CD4-positive, alpha-beta T cell (primary cell): Measurements from ENCODE around the gene CNKSR3. TPM values are rescaled to one million over a fixed set of nuclear protein-coding genes. Genes with fewer than 3 reads are reported as not detected.

Experiments used
- ATAC-seq: fragments of 200-7000 bp; cut with Tn5 transposase; one replicate; pipeline ENCODE4 v1.10.0; 2022; ENCODE audit warnings: mild to moderate bottlenecking; ENCODE audit not compliant: poor library complexity
- CTCF ChIA-PET: fragments of 350-600 bp; sonication (Branson Sonifier 250); formaldehyde crosslinking; loops from one replicate; lab custom pipeline; 2021; ENCODE audit warnings: antibody characterized with exemption, inconsistent platforms; lab: Charles Lee
- POLR2A ChIA-PET: fragments of 350-600 bp; sonication (Branson Sonifier 250); formaldehyde crosslinking; loops from one replicate; lab custom pipeline; 2021; ENCODE audit warnings: antibody characterized with exemption, inconsistent platforms; lab: Charles Lee
- DNase-seq, 14 experiments: peaks; one replicate each; pipeline ENCODE4 v3.0.0-alpha.2; 2013 to 2020; ENCODE audit warnings: mixed read lengths in 2 of 14
- H3K27ac ChIP-seq, 2 donors: one replicate each; pipeline versions ENCODE4 v1.5.1 to v1.7.0; 2013; ENCODE audit warnings: low read length in 2 of 2, low read depth in 1 of 2, mild to moderate bottlenecking in 1 of 2
- H3K27me3 ChIP-seq, 2 experiments: 1 replicate in 1 of 2; 2 replicates in 1 of 2; pipeline versions ENCODE4 v1.6.1 to v1.7.0; 2013; ENCODE audit warnings: low read length in 2 of 2, control low read depth in 1 of 2, mild to moderate bottlenecking in 1 of 2, moderate library complexity in 1 of 2; ENCODE audit not compliant: insufficient read depth in 2 of 2, control insufficient read depth in 1 of 2
- H3K36me3 ChIP-seq: one replicate; pipeline ENCODE4 v1.6.1; 2013; ENCODE audit warnings: low read length, control low read depth; ENCODE audit not compliant: insufficient read depth
- H3K4me1 ChIP-seq: one replicate; pipeline ENCODE4 v1.6.1; 2013; ENCODE audit warnings: low read length, control low read depth; ENCODE audit not compliant: insufficient read depth
- H3K4me3 ChIP-seq: one replicate; pipeline ENCODE4 v1.5.1; 2013; ENCODE audit warnings: mild to moderate bottlenecking, low read length, moderate library complexity
- H3K9me3 ChIP-seq, 2 experiments: 1 replicate in 1 of 2; 2 replicates in 1 of 2; pipeline versions ENCODE4 v1.6.1 to v1.7.0; 2013; ENCODE audit warnings: low read length in 2 of 2, mild to moderate bottlenecking in 2 of 2, control low read depth in 1 of 2, moderate library complexity in 1 of 2; ENCODE audit not compliant: control insufficient read depth in 1 of 2, insufficient read depth in 1 of 2
- H3K27ac Mint-ChIP-seq: one replicate; pipeline ENCODE4 v1.8.0; 2020; ENCODE audit warnings: mixed read lengths
- H3K27me3 Mint-ChIP-seq: one replicate; pipeline ENCODE4 v1.8.0; 2021; ENCODE audit warnings: mixed read lengths
- H3K36me3 Mint-ChIP-seq: one replicate; pipeline ENCODE4 v1.8.0; 2021; ENCODE audit warnings: low read depth, mixed read lengths
- H3K4me1 Mint-ChIP-seq: one replicate; pipeline ENCODE4 v1.8.0; 2021; ENCODE audit warnings: low read depth, mixed read lengths
- H3K4me3 Mint-ChIP-seq: one replicate; pipeline ENCODE4 v1.8.0; 2020; ENCODE audit warnings: mild to moderate bottlenecking, mixed read lengths
- H3K9me3 Mint-ChIP-seq: one replicate; pipeline ENCODE4 v1.8.0; 2020; ENCODE audit warnings: mixed read lengths
- CTCF ChIP-seq: fragments of 200-600 bp; IDR thresholded peaks from one replicate; pipeline ENCODE4 v1.8.0; 2022; ENCODE audit warnings: antibody characterized with exemption, mild to moderate bottlenecking
- intact Hi-C, 2 experiments: fragments of 100-400 bp; cut with DNase I in 1 of 2; cut with micrococcal nuclease in 1 of 2; formaldehyde crosslinking; loops; one replicate each; pipeline versions ENCODE4 v1.15.1 to v1.9.0; 2023 to 2025; cut with DNase I, micrococcal nuclease
- total RNA-seq, 174 experiments: library from RNA in 2 of 174; stranded (reverse) in 2 of 174; gene quantifications; one replicate each; pipeline ENCODE4 v1.2.3 and lab custom pipeline; 2021 to 2026

CNKSR3 gene
- total RNA-seq, 2 experiments from 2014 or later, result 0.14 TPM; not detected in 1

DNA sequence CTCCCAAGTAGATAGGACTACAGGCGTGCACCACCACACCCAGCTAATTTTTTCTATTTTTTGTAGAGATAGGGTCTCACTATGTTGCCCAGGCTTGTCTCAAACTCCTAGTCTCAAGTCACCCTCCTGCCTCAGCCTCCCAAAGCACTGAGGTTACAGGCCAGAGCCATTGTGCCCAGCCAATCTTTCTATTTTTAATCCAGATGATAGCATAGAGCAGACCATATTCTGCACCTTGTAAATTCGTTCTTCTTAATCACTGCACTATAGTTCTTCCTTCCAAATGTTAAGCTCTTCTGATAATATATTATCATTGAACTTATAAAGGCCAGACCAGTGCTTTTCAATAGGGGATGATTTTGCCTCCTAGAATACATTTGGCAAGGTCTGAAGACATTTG lies 24.0 kb upstream of the CNKSR3 start:
- H3K27ac ChIP-seq, result no peak overlapping the region
- no peak overlapping the region for H3K4me3 ChIP-seq
- no peaks in the 10 kb centered on the region for H3K27me3 Mint-ChIP-seq
- no peaks in the 10 kb centered on the region for H3K4me1 Mint-ChIP-seq
- H3K4me3 Mint-ChIP-seq, result no peak overlapping the region
- CTCF ChIA-PET, result no interaction called here
- no peaks in the 10 kb centered on the region for H3K9me3 ChIP-seq
- ATAC-seq (no peak), DNase-seq (no peak)
- H3K4me1 ChIP-seq, result no peaks in the 10 kb centered on the region
- POLR2A ChIA-PET, result no interaction called here
- TF ChIP-seq CTCF, result no peak
- no peak overlapping the region for H3K27ac Mint-ChIP-seq
- no peaks in the 10 kb centered on the region for H3K36me3 Mint-ChIP-seq
- H3K36me3 ChIP-seq, result no peaks in the 10 kb centered on the region
- no peaks in the 10 kb centered on the region for H3K9me3 Mint-ChIP-seq
- no peaks in the 10 kb centered on the region for H3K27me3 ChIP-seq
- intact Hi-C loops, result no loop called here

- no peak overlapping the region for H3K27ac ChIP-seq
- H3K4me3 ChIP-seq, result no peak overlapping the region
- Mint-ChIP-seq H3K27ac (no peak overlapping the region), H3K9me3 (no peaks in the 10 kb centered on the region), H3K4me1 (no peaks in the 10 kb centered on the region), H3K4me3 (no peak overlapping the region), H3K36me3 (no peaks in the 10 kb centered on the region), H3K27me3 (no peaks in the 10 kb centered on the region)
- H3K36me3 ChIP-seq, result no peaks in the 10 kb centered on the region
- no peaks in the 10 kb centered on the region for H3K4me1 ChIP-seq
- no peaks in the 10 kb centered on the region for H3K27me3 ChIP-seq
- no peak for TF ChIP-seq CTCF
- intact Hi-C loops, result no loop called here
- CTCF ChIA-PET, result no interaction called here
- DNase-seq (no peak), ATAC-seq (no peak)
- POLR2A ChIA-PET, result no interaction called here
- no peaks in the 10 kb centered on the region for H3K9me3 ChIP-seq
Measured at GRCh38 chr6:154532426-154532825, 21.9 kb upstream of the CNKSR3 start.

GRCh38 chr6:154529957-154530356 lies 19.5 kb upstream of the CNKSR3 start:
- no peak for TF ChIP-seq CTCF

More at GRCh38 chr6:154529957-154530356, 19.5 kb upstream of the CNKSR3 start:
- no peaks in the 10 kb centered on the region for H3K36me3 Mint-ChIP-seq
- ChIA-PET POLR2A (no interaction called here), CTCF (no interaction called here)
- Histone ChIP-seq H3K4me3 (no peak overlapping the region), H3K36me3 (no peaks in the 10 kb centered on the region), H3K4me1 (no peaks in the 10 kb centered on the region), H3K27ac (no peak overlapping the region), H3K9me3 (no peaks in the 10 kb centered on the region), H3K27me3 (no peaks in the 10 kb centered on the region)
- no peaks in the 10 kb centered on the region for H3K27me3 Mint-ChIP-seq
- no peak overlapping the region for H3K27ac Mint-ChIP-seq
- DNase-seq, result no peak
- H3K4me3 Mint-ChIP-seq, result no peak overlapping the region
- no peak for ATAC-seq
- H3K4me1 Mint-ChIP-seq, result no peaks in the 10 kb centered on the region
- intact Hi-C loops, result no loop called here
- H3K9me3 Mint-ChIP-seq, result no peaks in the 10 kb centered on the region
